GM21447 (cell line): ENCODE data around the gene UBAC2.

Experiments
- ATAC-seq: cut with Tn5 transposase; IDR thresholded peaks from one replicate; pipeline ENCODE4 v1.9.1; 2021; ENCODE audit not compliant: unreplicated experiment

UBAC2 gene

GRCh38 chr13:99422586-99423220 lies 222.0 kb downstream of the UBAC2 start:
- no peak for ATAC-seq

GRCh38 chr13:99425485-99426341 lies 225.1 kb downstream of the UBAC2 start:
- ATAC-seq = peak; percentile 70

- ATAC-seq = no peak
Observed at GRCh38 chr13:99426426-99426825, 225.8 kb downstream of the UBAC2 start.

- ATAC-seq = no peak
Observed at GRCh38 chr13:99429670-99430069, 229.0 kb downstream of the UBAC2 start.

- ATAC-seq = peak; percentile 39
Observed at GRCh38 chr13:99431927-99432608, 231.4 kb downstream of the UBAC2 start.

- ATAC-seq = peak; percentile 57
Observed at GRCh38 chr13:99432609-99433542, 232.2 kb downstream of the UBAC2 start.

GRCh38 chr13:99433543-99434075 lies 233.0 kb downstream of the UBAC2 start:
- ATAC-seq = no peak

GRCh38 chr13:99434258-99434788 lies 233.7 kb downstream of the UBAC2 start:
- ATAC-seq = no peak

GRCh38 chr13:99435116-99435515 lies 234.5 kb downstream of the UBAC2 start:
- no peak for ATAC-seq

GRCh38 chr13:99435998-99436397 lies 235.3 kb downstream of the UBAC2 start:
- ATAC-seq = no peak
